Measurements from ENCODE around the gene GANC. TPM values are rescaled to one million over a fixed set of nuclear protein-coding genes. Genes with fewer than 3 reads are reported as not detected.

The GANC gene
- total and polyA plus RNA-seq, 2 donors from 2014 or later: 11.3 to 40.4 TPM

DNA sequence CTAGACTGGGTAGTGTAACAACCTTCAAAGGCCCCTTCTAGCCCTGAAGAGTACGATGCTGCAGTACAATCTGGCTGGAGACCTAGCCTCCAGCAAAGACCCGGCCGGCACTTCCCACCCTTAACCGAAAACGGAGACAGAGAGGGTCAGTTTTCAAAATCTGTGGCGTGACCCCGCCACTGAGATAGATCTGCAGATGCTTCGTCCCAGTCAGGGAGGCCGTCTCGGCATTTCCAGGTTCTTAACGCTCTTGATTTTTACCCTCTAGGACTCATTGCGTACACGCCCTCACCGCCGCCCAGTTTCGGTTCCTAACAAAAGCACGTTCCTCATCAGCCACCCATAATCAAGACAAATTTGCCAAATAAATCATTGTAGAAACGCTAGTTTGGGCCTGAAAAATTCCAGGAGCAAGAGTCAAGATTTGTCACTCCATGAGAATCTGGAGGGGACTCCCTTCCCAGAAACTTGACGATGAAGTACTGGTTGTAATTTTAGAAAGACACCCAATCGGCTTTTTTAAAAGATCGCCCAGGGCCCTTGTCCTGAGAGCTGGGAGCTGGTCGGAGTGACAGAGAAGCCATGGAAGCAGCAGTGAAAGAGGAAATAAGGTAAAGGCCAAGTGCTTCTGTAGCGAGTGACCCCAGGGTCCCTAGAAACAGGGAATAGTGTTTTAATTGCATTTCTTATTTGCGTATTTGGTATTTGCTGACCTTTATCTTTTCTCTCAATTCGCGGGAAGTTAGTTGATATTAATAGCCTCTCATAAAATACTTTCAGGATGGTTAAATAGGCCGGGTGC, 1.1 kb downstream of the GANC start:
- intact Hi-C loops (cut with DNase I): no loop called here
- no peak for TF ChIP-seq CTCF (IDR thresholded peaks at IDR 0.05; ENCODE audit: borderline replicate concordance, extremely low read depth, insufficient read depth)
- FAIRE-seq: no peak

DNA sequence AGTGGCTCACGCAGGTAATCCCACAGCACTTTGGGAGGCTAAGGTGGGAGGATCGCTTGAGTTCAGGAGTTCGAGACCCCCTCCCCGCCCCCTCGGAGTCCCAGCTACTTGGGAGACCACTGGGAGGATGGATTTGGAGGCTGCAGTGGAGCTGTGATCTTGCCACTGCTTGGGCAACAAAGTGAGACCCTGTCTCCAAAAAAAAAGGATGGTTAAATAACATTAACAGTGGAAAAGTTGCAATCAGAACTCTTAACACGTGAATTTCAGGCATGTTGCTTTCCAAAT, 1.6 kb downstream of the GANC start:
- peak overlapping the region; percentile 98 to 99 for H3K27ac ChIP-seq (ENCODE audit: low read depth in 2 of 2, low read length in 2 of 2)
- H3K36me3 ChIP-seq (ENCODE audit: control insufficient read depth in 2 of 3, insufficient read depth in 3 of 3, low read length in 3 of 3): peaks cover 0 to 6% (median 4%) of the 10 kb centered on the region in 3 donors
- H3K4me1 ChIP-seq (ENCODE audit: control insufficient read depth in 2 of 3, insufficient read depth in 2 of 3, low read depth in 1 of 3, low read length in 3 of 3): peaks cover 0 to 9% (median 6%) of the 10 kb centered on the region in 3 donors
- no peaks in the 10 kb centered on the region for H3K9me3 ChIP-seq (ENCODE audit: control insufficient read depth in 2 of 3, insufficient read depth in 1 of 3, low read length in 3 of 3)
- H3K27me3 ChIP-seq (ENCODE audit: control insufficient read depth, insufficient read depth, low read length): no peaks in the 10 kb centered on the region
- FAIRE-seq (no peak), DNase-seq (peak in 2 of 5 donors; percentile 14 to 49)
- intact Hi-C loops (cut with DNase I): no loop called here
- peak overlapping the region in 2 of 3 donors; percentile 80 to 87 for H3K4me3 ChIP-seq (ENCODE audit: low read length in 3 of 3)
- TF ChIP-seq CTCF (IDR thresholded peaks at IDR 0.05; ENCODE audit: borderline replicate concordance, extremely low read depth, insufficient read depth): no peak
- peak overlapping the region; percentile 66 to 87 (median 68) for H3K9ac ChIP-seq (ENCODE audit: low read length in 3 of 3)

More for the DNA sequence above, 1.1 kb downstream of the GANC start:
- H3K9ac ChIP-seq (ENCODE audit: low read length in 3 of 3): peak overlapping the region; percentile 66 to 87 (median 68)
- H3K4me3 ChIP-seq (ENCODE audit: low read length in 3 of 3): peak overlapping the region; percentile 80 to 91 (median 87)
- no peaks in the 10 kb centered on the region for H3K9me3 ChIP-seq (ENCODE audit: control insufficient read depth in 2 of 3, insufficient read depth in 1 of 3, low read length in 3 of 3)
- no peaks in the 10 kb centered on the region for H3K27me3 ChIP-seq (ENCODE audit: control insufficient read depth, insufficient read depth, low read length)
- H3K4me1 ChIP-seq (ENCODE audit: control insufficient read depth in 2 of 3, insufficient read depth in 2 of 3, low read depth in 1 of 3, low read length in 3 of 3): peaks cover 0 to 9% (median 6%) of the 10 kb centered on the region in 3 donors
- H3K27ac ChIP-seq (ENCODE audit: low read depth in 2 of 2, low read length in 2 of 2): peak overlapping the region; percentile 98 to 99
- peaks cover 0 to 1% (median under 1%) of the 10 kb centered on the region in 3 donors for H3K36me3 ChIP-seq (ENCODE audit: control insufficient read depth in 2 of 3, insufficient read depth in 3 of 3, low read length in 3 of 3)
- DNase-seq: peak; percentile 50 to 82 (median 75)

DNA sequence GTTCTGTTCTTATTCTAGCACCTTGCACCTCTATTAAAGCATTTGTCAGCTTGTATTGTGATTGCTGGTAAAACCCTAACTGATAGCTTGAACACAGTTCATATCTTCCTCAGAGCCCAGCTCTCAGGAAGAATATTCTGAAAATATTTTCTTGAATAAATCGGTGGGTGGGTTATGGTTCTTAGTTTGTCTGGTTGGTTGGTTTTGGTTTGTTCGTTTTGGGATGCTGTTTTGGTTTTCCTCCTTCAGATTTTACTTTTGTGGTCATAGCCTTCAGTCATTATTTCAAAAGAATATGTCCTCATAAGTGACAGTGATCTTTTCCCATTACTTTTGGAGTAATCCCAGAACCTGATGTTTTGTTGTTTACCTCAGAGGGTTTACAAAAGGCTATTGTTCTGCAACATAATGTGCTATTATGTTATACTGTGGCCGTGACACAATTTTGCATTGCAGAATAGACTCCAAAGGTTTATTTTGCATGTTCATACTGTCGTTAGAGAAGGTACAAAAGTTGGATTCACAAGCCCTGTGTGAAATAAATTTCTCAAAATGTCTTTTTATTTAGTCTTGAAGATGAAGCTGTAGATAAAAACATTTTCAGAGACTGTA, 2.9 kb downstream of the GANC start:
- no peak overlapping the region for H3K27ac ChIP-seq (ENCODE audit: low read depth in 2 of 2, low read length in 2 of 2)
- intact Hi-C loops (cut with DNase I): no loop called here

More for the DNA sequence above, 2.9 kb downstream of the GANC start:
- H3K9me3 ChIP-seq (ENCODE audit: control insufficient read depth in 2 of 3, insufficient read depth in 1 of 3, low read length in 3 of 3): no peaks in the 10 kb centered on the region
- H3K4me3 ChIP-seq (ENCODE audit: low read length in 3 of 3): peak overlapping the region in 2 of 3 donors; percentile 10 to 80
- FAIRE-seq (no peak), DNase-seq (no peak)
- peaks cover 0 to 9% (median 6%) of the 10 kb centered on the region in 3 donors for H3K4me1 ChIP-seq (ENCODE audit: control insufficient read depth in 2 of 3, insufficient read depth in 2 of 3, low read depth in 1 of 3, low read length in 3 of 3)
- peak overlapping the region in 1 of 3 donors; percentile 20 for H3K9ac ChIP-seq (ENCODE audit: low read length in 3 of 3)
- H3K27me3 ChIP-seq (ENCODE audit: control insufficient read depth, insufficient read depth, low read length): no peaks in the 10 kb centered on the region
- peaks cover 0 to 15% (median 8%) of the 10 kb centered on the region in 3 donors for H3K36me3 ChIP-seq (ENCODE audit: control insufficient read depth in 2 of 3, insufficient read depth in 3 of 3, low read length in 3 of 3)
- no peak for TF ChIP-seq CTCF (IDR thresholded peaks at IDR 0.05; ENCODE audit: borderline replicate concordance, extremely low read depth, insufficient read depth)

All from kidney (tissue), 14 donors.